Vagina (tissue), 2 donors: ENCODE data around the gene ACSL3.

Experiments used
- CTCF ChIP-seq, 3 experiments: fragments of 450-650 bp in 2 of 3; fragments of 200-600 bp in 1 of 3; sonication (generic) in 1 of 3; IDR thresholded peaks; one replicate each; pipeline ENCODE4 v1.5.1; 2017 to 2019; ENCODE audit warnings: antibody characterized with exemption in 3 of 3, mild to moderate bottlenecking in 2 of 3, moderate library complexity in 2 of 3
- POLR2A ChIP-seq, 2 donors: fragments of 450-650 bp; IDR thresholded peaks; one replicate each; pipeline ENCODE4 v1.6.1; 2017; ENCODE audit warnings: antibody characterized with exemption in 2 of 2, mild to moderate bottlenecking in 2 of 2, moderate library complexity in 2 of 2
- POLR2AphosphoS5 ChIP-seq, 2 donors: sonication (generic); formaldehyde crosslinking; IDR thresholded peaks; one replicate each; pipeline ENCODE4 v1.9.0; 2017; ENCODE audit warnings: antibody characterized with exemption in 2 of 2, mild to moderate bottlenecking in 2 of 2, low read depth in 1 of 2; ENCODE audit not compliant: insufficient read depth in 1 of 2

GRCh38 chr2:222882484-222882928 is 21.7 kb downstream of the ACSL3 start:
- TF ChIP-seq POLR2A (IDR thresholded peaks at IDR 0.05), result no peak
- TF ChIP-seq CTCF (IDR thresholded peaks at IDR 0.05), result no peak
- no peak for TF ChIP-seq POLR2AphosphoS5 (IDR thresholded peaks at IDR 0.05; ENCODE audit: insufficient read depth in 1 of 2, low read depth in 1 of 2)
